HepG2 (cell line): Measurements from ENCODE around the gene AP1G1. TPM values are rescaled to one million over a fixed set of nuclear protein-coding genes. Genes with fewer than 3 reads are reported as not detected.

Experiments
- ARNT2 ChIP-seq: sonication (generic); formaldehyde crosslinking; IDR thresholded peaks from 2 replicates; pipeline ENCODE4 v1.8.0; 2022; ENCODE audit warnings: mild to moderate bottlenecking, low read depth, missing genetic modification reagents, moderate library complexity
- CENPT ChIP-seq: sonication (generic); formaldehyde crosslinking; IDR thresholded peaks from 2 replicates; pipeline ENCODE4 v1.8.0; 2022; ENCODE audit warnings: low read depth, mild to moderate bottlenecking, moderate library complexity, missing genetic modification reagents
- CHD4 ChIP-seq: fragments of 200-600 bp; sonication (generic); IDR thresholded peaks from 2 replicates; pipeline ENCODE4 v1.7.0; 2017; ENCODE audit warnings: mild to moderate bottlenecking, low read length, borderline replicate concordance
- FUBP1 ChIP-seq: sonication (generic); formaldehyde crosslinking; IDR thresholded peaks from 2 replicates; pipeline ENCODE4 v1.5.1; 2020; ENCODE audit warnings: missing genetic modification reagents, mild to moderate bottlenecking, borderline replicate concordance
- HDAC2 ChIP-seq: sonication (generic); formaldehyde crosslinking; IDR thresholded peaks from 2 replicates; pipeline ENCODE4 v1.4.0; 2020; ENCODE audit warnings: missing genetic modification reagents
- IRX3 ChIP-seq: sonication (generic); formaldehyde crosslinking; IDR thresholded peaks from 2 replicates; pipeline ENCODE4 v1.8.1; 2023; ENCODE audit warnings: mild to moderate bottlenecking, low read depth, missing genetic modification reagents, borderline replicate concordance
- KIAA2018 ChIP-seq: sonication (generic); formaldehyde crosslinking; IDR thresholded peaks from 2 replicates; pipeline ENCODE4 v1.5.0; 2020; ENCODE audit warnings: mild to moderate bottlenecking, missing genetic modification reagents, borderline replicate concordance
- NCOA2 ChIP-seq: sonication (generic); formaldehyde crosslinking; IDR thresholded peaks from 2 replicates; pipeline ENCODE4 v1.8.0; 2022; ENCODE audit warnings: inconsistent platforms
- RFXAP ChIP-seq: sonication (generic); formaldehyde crosslinking; IDR thresholded peaks from 2 replicates; pipeline ENCODE4 v1.4.0; 2020; ENCODE audit warnings: missing genetic modification reagents, borderline replicate concordance
- SRSF9 ChIP-seq: fragments of 200-400 bp; formaldehyde crosslinking; IDR thresholded peaks from 2 replicates; pipeline ENCODE4 v1.6.1; 2018; ENCODE audit warnings: borderline replicate concordance, mild to moderate bottlenecking, low read depth, low read length; ENCODE audit not compliant: insufficient read depth, poor library complexity, severe bottlenecking
- ZBTB14 ChIP-seq: sonication (generic); formaldehyde crosslinking; IDR thresholded peaks from 2 replicates; pipeline ENCODE4 v1.4.0; 2020; ENCODE audit warnings: missing genetic modification reagents
- ZBTB21 ChIP-seq: sonication (generic); formaldehyde crosslinking; IDR thresholded peaks from 2 replicates; pipeline ENCODE4 v1.4.0; 2020; ENCODE audit warnings: missing genetic modification reagents
- ZFP36L1 ChIP-seq: sonication (generic); formaldehyde crosslinking; IDR thresholded peaks from 2 replicates; pipeline ENCODE4 v1.8.0; 2022; ENCODE audit warnings: mild to moderate bottlenecking, missing genetic modification reagents, moderate library complexity
- ZMAT5 ChIP-seq: sonication (generic); formaldehyde crosslinking; IDR thresholded peaks from 2 replicates; pipeline ENCODE4 v1.5.0; 2020; ENCODE audit warnings: mild to moderate bottlenecking, low read depth, missing genetic modification reagents, borderline replicate concordance
- ZMYM2 ChIP-seq: sonication (generic); formaldehyde crosslinking; IDR thresholded peaks from 2 replicates; pipeline ENCODE4 v1.8.0; 2022; ENCODE audit warnings: mild to moderate bottlenecking, missing genetic modification reagents
- ZNF605 ChIP-seq: sonication (generic); formaldehyde crosslinking; IDR thresholded peaks from 2 replicates; pipeline ENCODE4 v1.8.0; 2022; ENCODE audit warnings: mild to moderate bottlenecking, missing genetic modification reagents
- ZNF773 ChIP-seq: sonication (generic); formaldehyde crosslinking; IDR thresholded peaks from 2 replicates; pipeline ENCODE4 v1.4.0; 2020; ENCODE audit warnings: missing genetic modification reagents, borderline replicate concordance
- polyA plus RNA-seq, 8 experiments: library from polyadenylated mRNA; depleted of rRNA in 3 of 8; stranded (reverse) in 7 of 8; unstranded in 1 of 8; fragments of >200 nt; fragmentation: Illumina TruSeq in 4 of 8; extraction: Trizol in 4 of 8; gene quantifications; 2 replicates each; pipeline versions ENCODE4 v1.2.1 to v1.2.3, GENCODE V29; 2011 to 2016; ENCODE audit warnings: low read depth in 4 of 8, missing spikeins in 1 of 8, mixed read lengths in 1 of 8; ENCODE audit not compliant: insufficient read depth in 1 of 8
- total RNA-seq, 5 experiments: library from RNA; depleted of rRNA; stranded (reverse); fragments of >200 nt; fragmentation: Illumina TruSeq; extraction: Trizol; gene quantifications; 2 replicates each; pipeline ENCODE4 v1.2.3, GENCODE V29; 2016; ENCODE audit warnings: low read depth in 1 of 5

Gene AP1G1
- total and polyA plus RNA-seq, 2 of the 13 experiments (the other 11 are each of a cell fraction or from before 2014, with no cell fraction given): 62.2 to 66.2 TPM

GRCh38 chr16:71723537-71724319, 84.9 kb downstream of the AP1G1 start (continued):
- TF ChIP-seq KIAA2018 (CRISPR knock-in tag) (no peak), CENPT (CRISPR knock-in tag) (no peak), ZFP36L1 (no peak), ZNF773 (CRISPR knock-in tag) (no peak), ZNF605 (CRISPR knock-in tag) (peak; percentile 83), FUBP1 (CRISPR knock-in tag) (no peak), HDAC2 (CRISPR knock-in tag) (0 out of 2 replicates have a peak, but pooled peaks have one; percentile 34), NCOA2 (CRISPR knock-in tag) (no peak), ARNT2 (CRISPR knock-in tag) (peak; percentile 81; the same call in 1 of the 2 replicates), ZMAT5 (no peak), RFXAP (CRISPR knock-in tag) (no peak), CHD4 (no peak), ZBTB21 (CRISPR knock-in tag) (no peak), SRSF9 (no peak), IRX3 (CRISPR knock-in tag) (no peak), ZMYM2 (CRISPR knock-in tag) (no peak), ZBTB14 (CRISPR knock-in tag) (no peak)
